Vagina (tissue), 2 donors: ENCODE measurements around the gene TMEM234. TPM values are rescaled to one million over a fixed set of nuclear protein-coding genes. Genes with fewer than 3 reads are reported as not detected.

ENCODE experiments used
- DNase-seq, 2 donors: peaks; one replicate each; pipeline ENCODE4 v3.0.0-alpha.2; 2017; ENCODE audit errors: extremely low spot score in 2 of 2
- H3K27ac ChIP-seq: fragments of 200-600 bp; sonication (generic); one replicate; pipeline ENCODE4 v1.5.1; 2019
- H3K27me3 ChIP-seq: fragments of 200-600 bp; sonication (generic); one replicate; pipeline ENCODE4 v1.5.1; 2019
- H3K36me3 ChIP-seq, 2 donors: fragments of 200-600 bp; sonication (generic); one replicate each; pipeline ENCODE4 v1.5.1; 2017 to 2019
- H3K4me1 ChIP-seq: fragments of 200-600 bp; sonication (generic); one replicate; pipeline ENCODE4 v1.5.1; 2019
- H3K4me3 ChIP-seq, 2 donors: fragments of 200-600 bp; sonication (generic); 1 replicate in 1 of 2; 2 replicates in 1 of 2; pipeline ENCODE4 v1.5.1; 2016 to 2019
- H3K9me3 ChIP-seq: fragments of 200-600 bp; sonication (generic); one replicate; pipeline ENCODE4 v1.5.1; 2019
- CTCF ChIP-seq, 3 experiments: fragments of 450-650 bp in 2 of 3; fragments of 200-600 bp in 1 of 3; sonication (generic) in 1 of 3; IDR thresholded peaks; one replicate each; pipeline ENCODE4 v1.5.1; 2017 to 2019; ENCODE audit warnings: antibody characterized with exemption in 3 of 3, mild to moderate bottlenecking in 2 of 3, moderate library complexity in 2 of 3
- POLR2A ChIP-seq, 2 donors: fragments of 450-650 bp; IDR thresholded peaks; one replicate each; pipeline ENCODE4 v1.6.1; 2017; ENCODE audit warnings: antibody characterized with exemption in 2 of 2, mild to moderate bottlenecking in 2 of 2, moderate library complexity in 2 of 2
- POLR2AphosphoS5 ChIP-seq, 2 donors: sonication (generic); formaldehyde crosslinking; IDR thresholded peaks; one replicate each; pipeline ENCODE4 v1.9.0; 2017; ENCODE audit warnings: antibody characterized with exemption in 2 of 2, mild to moderate bottlenecking in 2 of 2, low read depth in 1 of 2; ENCODE audit not compliant: insufficient read depth in 1 of 2
- intact Hi-C: fragments of 100-400 bp; cut with DNase I; formaldehyde crosslinking; loops from one replicate; pipeline ENCODE4 v1.15.1; 2023
- total RNA-seq: library from RNA; depleted of rRNA; stranded (reverse); fragments of >200 nt; gene quantifications from one replicate; pipeline ENCODE4 v1.2.3, GENCODE V29; 2016

Gene TMEM234
- total RNA-seq, 1 donor from 2014 or later, result 8.3 TPM

GRCh38 chr1:32250893-32251716, 29.0 kb upstream of the TMEM234 start, which contains the start of gene LCK:
LCK (plus strand) TSS chr1:32251265; CDS start chr1:32274330, 23,065 bp downstream.
- TF ChIP-seq CTCF (IDR thresholded peaks at IDR 0.05), result no peak
- no peak for TF ChIP-seq POLR2A (IDR thresholded peaks at IDR 0.05)
- TF ChIP-seq POLR2AphosphoS5 (IDR thresholded peaks at IDR 0.05; ENCODE audit: insufficient read depth in 1 of 2, low read depth in 1 of 2), result no peak
- H3K4me3 ChIP-seq, result peak within 1 kb of the TSS in 1 of 2 donors; percentile 26
- H3K27ac ChIP-seq, result peak within 1 kb of the TSS; percentile 55
- peaks cover 30% of the 10 kb centered on the region for H3K4me1 ChIP-seq
- H3K9me3 ChIP-seq, result no peaks in the 10 kb centered on the region
- H3K27me3 ChIP-seq, result no peaks in the 10 kb centered on the region
- no peaks in the 10 kb centered on the region for H3K36me3 ChIP-seq
- DNase-seq, result no peak
- intact Hi-C loops, result no loop called here

- DNase-seq, result no peak
- H3K4me1 ChIP-seq, result peaks cover 30% of the 10 kb centered on the region
- H3K9me3 ChIP-seq, result no peaks in the 10 kb centered on the region
- peak overlapping the region; percentile 55 for H3K27ac ChIP-seq
- no peaks in the 10 kb centered on the region for H3K27me3 ChIP-seq
- intact Hi-C loops, result no loop called here
- TF ChIP-seq POLR2AphosphoS5 (IDR thresholded peaks at IDR 0.05; ENCODE audit: insufficient read depth in 1 of 2, low read depth in 1 of 2) (peak; percentile 50 to 58), CTCF (IDR thresholded peaks at IDR 0.05) (no peak)
- no peaks in the 10 kb centered on the region for H3K36me3 ChIP-seq
- no peak overlapping the region for H3K4me3 ChIP-seq
Observed at GRCh38 chr1:32249831-32250525, 27.8 kb upstream of the TMEM234 start.

GRCh38 chr1:32247983-32248889, 26.1 kb upstream of the TMEM234 start:
- no peaks in the 10 kb centered on the region for H3K36me3 ChIP-seq
- peaks cover 33% of the 10 kb centered on the region for H3K4me1 ChIP-seq
- TF ChIP-seq CTCF (IDR thresholded peaks at IDR 0.05) (peak; percentile 56 to 62 (median 62)), POLR2AphosphoS5 (IDR thresholded peaks at IDR 0.05; ENCODE audit: insufficient read depth in 1 of 2, low read depth in 1 of 2) (peak in 1 of 2 donors; percentile 62), POLR2A (IDR thresholded peaks at IDR 0.05) (no peak)
- peak overlapping the region; percentile 43 for H3K27ac ChIP-seq
- no peaks in the 10 kb centered on the region for H3K27me3 ChIP-seq
- DNase-seq, result no peak
- peak overlapping the region in 1 of 2 donors; percentile 1 for H3K4me3 ChIP-seq
- no peaks in the 10 kb centered on the region for H3K9me3 ChIP-seq
- intact Hi-C loops, result no loop called here

- no peak for DNase-seq
- Histone ChIP-seq H3K4me3 (no peak overlapping the region), H3K27me3 (no peaks in the 10 kb centered on the region), H3K9me3 (no peaks in the 10 kb centered on the region), H3K36me3 (no peaks in the 10 kb centered on the region), H3K27ac (peak overlapping the region; percentile 43), H3K4me1 (peaks cover 39% of the 10 kb centered on the region)
- intact Hi-C loops, result no loop called here
- TF ChIP-seq POLR2AphosphoS5 (IDR thresholded peaks at IDR 0.05; ENCODE audit: insufficient read depth in 1 of 2, low read depth in 1 of 2) (no peak), CTCF (IDR thresholded peaks at IDR 0.05) (no peak), POLR2A (IDR thresholded peaks at IDR 0.05) (no peak)
Observed at GRCh38 chr1:32247452-32247851, 25.3 kb upstream of the TMEM234 start.
